T-helper 17 cell (primary cell): ENCODE data around the gene CDH4. TPM values are rescaled to one million over a fixed set of nuclear protein-coding genes. Genes with fewer than 3 reads are reported as not detected.

Source experiments
- ATAC-seq: fragments of 150-1000 bp; cut with Tn5 transposase; 2 replicates; pipeline ENCODE4 v1.10.0; 2021; ENCODE audit warnings: mild to moderate bottlenecking, moderate library complexity
- DNase-seq, 3 donors: peaks; one replicate each; pipeline versions ENCODE4 v3.0.0 to v3.0.0-alpha.2; 2020 to 2021
- H3K9me3 ChIP-seq: one replicate; pipeline ENCODE4 v1.7.0; 2013; ENCODE audit warnings: low read length, mild to moderate bottlenecking; ENCODE audit not compliant: control insufficient read depth, poor library complexity, severe bottlenecking
- H3K27ac Mint-ChIP-seq: one replicate; pipeline ENCODE4 v1.8.0; 2022; ENCODE audit warnings: mild to moderate bottlenecking, moderate library complexity, mixed read lengths
- H3K27me3 Mint-ChIP-seq: one replicate; pipeline ENCODE4 v1.8.0; 2022; ENCODE audit warnings: mixed read lengths
- H3K36me3 Mint-ChIP-seq: one replicate; pipeline ENCODE4 v1.8.0; 2022; ENCODE audit warnings: low read depth, mixed read lengths
- H3K4me1 Mint-ChIP-seq: one replicate; pipeline ENCODE4 v1.8.0; 2022; ENCODE audit warnings: mild to moderate bottlenecking, mixed read lengths
- H3K4me3 Mint-ChIP-seq: one replicate; pipeline ENCODE4 v1.8.0; 2022; ENCODE audit warnings: mild to moderate bottlenecking, moderate library complexity, mixed read lengths
- total RNA-seq, 4 donors: library from RNA in 2 of 4; stranded (reverse) in 2 of 4; gene quantifications; one replicate each; pipeline ENCODE4 v1.2.3 and lab custom pipeline; 2022 to 2026

The CDH4 gene
- total RNA-seq, 2 donors from 2014 or later, result 0.55 to 0.67 TPM

- no peak overlapping the region for H3K4me3 Mint-ChIP-seq
- peaks cover 2% of the 10 kb centered on the region for H3K4me1 Mint-ChIP-seq
- no peak overlapping the region for H3K27ac Mint-ChIP-seq
- ATAC-seq (no peak), DNase-seq (no peak)
- no peaks in the 10 kb centered on the region for H3K27me3 Mint-ChIP-seq
- H3K36me3 Mint-ChIP-seq, result peaks cover 11% of the 10 kb centered on the region
- peaks cover 3% of the 10 kb centered on the region for H3K9me3 ChIP-seq
Measured at GRCh38 chr20:61988665-61989064, 736.6 kb downstream of the CDH4 start.

GRCh38 chr20:61989741-61990140 is 737.7 kb downstream of the CDH4 start:
- ATAC-seq (no peak), DNase-seq (no peak)
- Mint-ChIP-seq H3K4me3 (no peak overlapping the region), H3K27me3 (no peaks in the 10 kb centered on the region), H3K4me1 (peaks cover 2% of the 10 kb centered on the region), H3K27ac (no peak overlapping the region), H3K36me3 (peaks cover 10% of the 10 kb centered on the region)
- H3K9me3 ChIP-seq, result peaks cover 3% of the 10 kb centered on the region
